Fibroblast of pulmonary artery (primary cell): ENCODE measurements around the gene RALGPS2.

ENCODE experiments used
- DNase-seq: peaks from one replicate; pipeline ENCODE4 v3.0.0-alpha.2; 2010; ENCODE audit warnings: low read depth
- H3K4me3 ChIP-seq: replicated peaks from 2 replicates; pipeline ENCODE4 v1.5.1; 2011; ENCODE audit warnings: low read depth, mild to moderate bottlenecking, control low read depth, low read length, moderate library complexity
- TF ChIP-seq, protein P1 (sequence below): IDR thresholded peaks from 2 replicates; pipeline ENCODE4 v1.5.1; 2011; ENCODE audit warnings: mild to moderate bottlenecking, control low read depth, low read length, inconsistent platforms; ENCODE audit errors: missing control alignments

Gene RALGPS2

DNA sequence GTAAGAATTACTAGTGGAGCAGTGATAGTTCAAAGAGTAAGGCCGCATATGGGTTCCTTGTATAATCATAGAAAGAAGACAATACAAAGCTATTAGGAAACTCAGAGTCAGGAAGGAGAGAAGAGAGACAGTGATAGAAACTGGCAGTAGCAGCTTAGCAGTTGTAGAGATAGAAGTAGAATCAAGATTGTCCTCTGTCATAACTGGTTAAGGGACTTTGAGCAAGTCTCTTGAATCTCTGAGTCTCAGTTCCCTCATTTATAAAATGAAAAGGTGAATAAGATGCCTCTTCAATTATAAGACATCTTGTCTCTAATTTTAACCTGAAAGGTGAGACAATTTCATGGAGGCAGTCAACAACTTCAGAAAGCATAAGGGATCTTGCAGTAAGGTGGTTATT is 6.5 kb upstream of the RALGPS2 start:
- no peak for DNase-seq
- TF ChIP-seq, protein P1, sequence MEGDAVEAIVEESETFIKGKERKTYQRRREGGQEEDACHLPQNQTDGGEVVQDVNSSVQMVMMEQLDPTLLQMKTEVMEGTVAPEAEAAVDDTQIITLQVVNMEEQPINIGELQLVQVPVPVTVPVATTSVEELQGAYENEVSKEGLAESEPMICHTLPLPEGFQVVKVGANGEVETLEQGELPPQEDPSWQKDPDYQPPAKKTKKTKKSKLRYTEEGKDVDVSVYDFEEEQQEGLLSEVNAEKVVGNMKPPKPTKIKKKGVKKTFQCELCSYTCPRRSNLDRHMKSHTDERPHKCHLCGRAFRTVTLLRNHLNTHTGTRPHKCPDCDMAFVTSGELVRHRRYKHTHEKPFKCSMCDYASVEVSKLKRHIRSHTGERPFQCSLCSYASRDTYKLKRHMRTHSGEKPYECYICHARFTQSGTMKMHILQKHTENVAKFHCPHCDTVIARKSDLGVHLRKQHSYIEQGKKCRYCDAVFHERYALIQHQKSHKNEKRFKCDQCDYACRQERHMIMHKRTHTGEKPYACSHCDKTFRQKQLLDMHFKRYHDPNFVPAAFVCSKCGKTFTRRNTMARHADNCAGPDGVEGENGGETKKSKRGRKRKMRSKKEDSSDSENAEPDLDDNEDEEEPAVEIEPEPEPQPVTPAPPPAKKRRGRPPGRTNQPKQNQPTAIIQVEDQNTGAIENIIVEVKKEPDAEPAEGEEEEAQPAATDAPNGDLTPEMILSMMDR: no peak
- no peak overlapping the region for H3K4me3 ChIP-seq

DNA sequence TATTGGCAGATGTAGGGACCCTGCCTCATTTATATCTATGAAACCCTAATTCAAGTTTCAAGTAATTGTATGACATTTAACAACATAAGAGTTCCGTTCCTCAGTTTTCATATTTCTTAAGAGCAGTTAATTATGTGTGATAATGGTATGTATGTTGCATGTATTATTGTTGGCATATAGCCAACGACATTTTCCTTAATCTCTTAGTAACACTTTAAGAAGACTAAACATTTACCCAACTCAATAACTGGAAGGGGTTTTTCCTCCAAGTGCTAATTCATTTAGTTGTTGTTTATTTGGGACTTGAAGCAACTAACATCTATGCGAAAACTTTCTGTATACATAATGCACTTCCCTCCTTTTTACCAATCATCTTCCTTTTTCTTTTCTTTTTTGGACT is 1.5 kb upstream of the RALGPS2 start:
- TF ChIP-seq, protein P1: no peak
- no peak overlapping the region for H3K4me3 ChIP-seq
- no peak for DNase-seq

DNA sequence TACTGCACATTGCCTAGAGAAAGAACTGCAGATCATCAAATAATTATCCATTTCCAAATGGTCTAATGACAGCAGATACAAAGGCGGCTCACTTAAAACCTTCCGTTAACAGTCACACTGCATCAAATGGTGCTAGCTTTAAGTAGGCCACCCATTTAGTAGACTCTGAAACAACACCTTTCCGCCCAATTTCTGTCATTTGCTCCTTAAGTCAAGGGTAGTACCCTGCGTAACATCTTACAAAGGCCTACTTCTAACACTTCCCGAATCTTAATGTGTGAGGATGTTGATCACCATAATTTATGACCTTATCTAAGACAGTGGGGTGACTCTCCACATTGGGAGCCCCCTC is 692 bp upstream of the RALGPS2 start:
- no peak for DNase-seq
- TF ChIP-seq, protein P1: no peak
- H3K4me3 ChIP-seq: peak overlapping the region; percentile 75

DNA sequence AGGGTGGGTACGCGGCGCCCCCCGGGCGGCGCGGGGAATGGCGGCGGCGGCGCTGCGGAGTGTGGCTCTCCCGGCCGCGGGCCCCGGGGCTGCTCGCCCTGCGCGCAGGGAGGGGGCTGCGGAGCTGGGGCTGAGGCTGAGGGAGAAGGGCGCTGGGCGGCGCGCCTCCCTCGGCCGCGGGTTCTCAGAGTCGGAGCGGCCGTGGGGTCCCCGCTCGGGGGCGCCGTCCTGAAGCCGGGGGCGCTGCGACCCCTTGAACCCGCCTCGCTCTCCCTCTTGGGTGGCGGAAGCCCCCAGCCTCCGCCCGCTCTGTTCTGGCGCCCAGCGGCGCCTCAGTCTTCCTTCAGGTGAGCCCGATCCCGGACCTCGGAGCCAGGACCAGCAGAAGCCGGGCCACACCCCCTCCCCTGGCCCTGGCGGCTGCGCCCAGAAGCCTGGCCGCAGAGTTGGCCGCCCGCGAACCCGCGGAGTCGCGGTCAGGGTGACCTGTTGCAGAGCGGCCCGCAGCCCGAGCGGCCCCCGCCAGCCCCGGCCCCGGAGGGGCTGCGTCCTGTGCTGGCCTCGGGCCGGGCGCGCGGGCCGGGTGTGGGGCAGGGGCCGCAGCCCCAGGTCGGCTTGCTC is 532 bp downstream of the RALGPS2 start:
- H3K4me3 ChIP-seq: peak overlapping the region; percentile 75
- TF ChIP-seq, protein P1: no peak
- DNase-seq: peak; percentile 36

DNA sequence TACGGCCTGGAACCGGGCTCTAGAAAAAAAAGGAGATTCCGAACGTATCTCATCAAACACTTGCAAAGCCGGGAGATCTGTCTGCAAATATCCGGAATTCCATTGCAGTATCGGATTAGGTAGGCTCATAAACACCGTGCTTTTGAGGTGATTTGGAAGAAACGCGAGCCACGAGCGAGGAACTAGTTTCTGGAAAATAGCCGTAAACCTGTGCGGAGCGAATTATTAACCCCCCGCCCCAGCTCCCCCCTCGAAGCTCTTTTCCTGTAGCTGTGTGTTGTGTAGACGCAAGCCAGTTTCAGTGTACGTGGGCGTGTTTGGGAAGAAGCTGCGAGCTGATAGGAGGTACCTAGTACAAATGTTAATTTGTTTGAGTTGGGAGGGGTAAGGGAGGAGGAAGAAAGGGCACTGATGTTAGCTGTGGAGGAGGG is 1.1 kb downstream of the RALGPS2 start:
- peak; percentile 82 for DNase-seq
- TF ChIP-seq, protein P1: no peak
- H3K4me3 ChIP-seq: peak overlapping the region; percentile 75

DNA sequence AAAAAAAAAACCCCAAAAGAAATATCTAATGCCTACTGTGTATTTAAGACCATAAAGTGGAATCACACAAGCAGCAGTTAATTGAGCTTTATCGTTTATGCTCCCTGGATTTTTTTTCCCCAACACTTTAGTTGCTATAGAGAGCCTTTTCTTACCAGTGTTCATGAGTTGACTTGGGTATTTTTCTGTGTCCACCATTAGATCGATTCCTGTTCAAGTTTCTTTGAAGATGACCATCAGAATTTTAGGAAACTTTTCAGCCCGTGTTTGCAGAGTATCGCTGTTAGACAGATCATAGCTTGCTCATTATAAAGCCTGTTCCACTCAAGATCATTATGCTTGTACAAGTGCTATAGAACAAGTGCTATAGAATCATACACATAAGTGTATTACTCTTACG is 1.5 kb downstream of the RALGPS2 start:
- DNase-seq: no peak
- TF ChIP-seq, protein P1: no peak
- H3K4me3 ChIP-seq: peak overlapping the region; percentile 75
